Skeletal muscle satellite cell (primary cell): ENCODE measurements around the gene C11orf86.

Experiments used
- H3K27me3 ChIP-seq: 2 replicates; pipeline ENCODE4 v1.7.0; 2013; ENCODE audit warnings: low read length; ENCODE audit not compliant: control insufficient read depth, insufficient read depth
- H3K36me3 ChIP-seq: 2 replicates; pipeline ENCODE4 v1.7.0; 2013; ENCODE audit warnings: mild to moderate bottlenecking, control low read depth, low read length; ENCODE audit not compliant: insufficient read depth
- H3K4me1 ChIP-seq: 2 replicates; pipeline ENCODE4 v1.7.0; 2013; ENCODE audit warnings: low read length; ENCODE audit not compliant: control insufficient read depth, insufficient read depth
- H3K4me2 ChIP-seq: 2 replicates; pipeline ENCODE4 v1.7.0; 2013; ENCODE audit warnings: mild to moderate bottlenecking, low read length
- H3K4me3 ChIP-seq: 2 replicates; pipeline ENCODE4 v1.7.0; 2013; ENCODE audit warnings: low read length
- H3K9ac ChIP-seq: 2 replicates; pipeline ENCODE4 v1.7.0; 2013; ENCODE audit warnings: mild to moderate bottlenecking, low read depth, low read length, moderate library complexity
- H3K9me3 ChIP-seq: replicated peaks from 2 replicates; pipeline ENCODE4 v1.7.0; 2013; ENCODE audit warnings: mild to moderate bottlenecking, control low read depth, low read length

The C11orf86 gene

GRCh38 chr11:66969584-66970225, 5.4 kb upstream of the C11orf86 start:
- Histone ChIP-seq H3K27me3 (no peaks in the 10 kb centered on the region), H3K4me2 (peak overlapping the region; percentile 63), H3K36me3 (no peaks in the 10 kb centered on the region), H3K9ac (peak overlapping the region; percentile 64), H3K4me1 (peaks cover 65% of the 10 kb centered on the region), H3K4me3 (peak overlapping the region; percentile 9), H3K9me3 (no peaks in the 10 kb centered on the region)

- peak overlapping the region; percentile 9 for H3K4me3 ChIP-seq
- H3K27me3 ChIP-seq = no peaks in the 10 kb centered on the region
- H3K4me1 ChIP-seq = peaks cover 59% of the 10 kb centered on the region
- H3K4me2 ChIP-seq = peak overlapping the region; percentile 63
- peak overlapping the region; percentile 64 for H3K9ac ChIP-seq
- no peaks in the 10 kb centered on the region for H3K9me3 ChIP-seq
- H3K36me3 ChIP-seq = no peaks in the 10 kb centered on the region
Measured at GRCh38 chr11:66970371-66970806, 4.7 kb upstream of the C11orf86 start.

GRCh38 chr11:66970807-66971442, 4.2 kb upstream of the C11orf86 start:
- H3K4me2 ChIP-seq = peak overlapping the region; percentile 63
- H3K4me3 ChIP-seq = peak overlapping the region; percentile 10
- H3K9ac ChIP-seq = peak overlapping the region; percentile 77
- H3K4me1 ChIP-seq = peaks cover 56% of the 10 kb centered on the region
- H3K36me3 ChIP-seq = no peaks in the 10 kb centered on the region
- no peaks in the 10 kb centered on the region for H3K9me3 ChIP-seq
- no peaks in the 10 kb centered on the region for H3K27me3 ChIP-seq

GRCh38 chr11:66971488-66971887, 3.6 kb upstream of the C11orf86 start:
- Histone ChIP-seq H3K27me3 (no peaks in the 10 kb centered on the region), H3K4me3 (peak overlapping the region; percentile 10), H3K4me1 (peaks cover 56% of the 10 kb centered on the region), H3K36me3 (no peaks in the 10 kb centered on the region), H3K9me3 (no peaks in the 10 kb centered on the region), H3K9ac (peak overlapping the region; percentile 77), H3K4me2 (peak overlapping the region; percentile 55)

GRCh38 chr11:66973956-66974580, 1.0 kb upstream of the C11orf86 start:
- H3K9ac ChIP-seq = no peak overlapping the region
- peaks cover 36% of the 10 kb centered on the region for H3K4me1 ChIP-seq
- no peaks in the 10 kb centered on the region for H3K9me3 ChIP-seq
- no peak overlapping the region for H3K4me3 ChIP-seq
- H3K27me3 ChIP-seq = no peaks in the 10 kb centered on the region
- no peaks in the 10 kb centered on the region for H3K36me3 ChIP-seq
- H3K4me2 ChIP-seq = no peak overlapping the region

- Histone ChIP-seq H3K4me3 (no peak overlapping the region), H3K9me3 (peaks cover 7% of the 10 kb centered on the region), H3K36me3 (no peaks in the 10 kb centered on the region), H3K27me3 (no peaks in the 10 kb centered on the region), H3K4me1 (peaks cover 24% of the 10 kb centered on the region), H3K9ac (no peak overlapping the region), H3K4me2 (no peak overlapping the region)
Measured at GRCh38 chr11:66975405-66976027, 412 bp downstream of the C11orf86 start.

GRCh38 chr11:66976028-66976467, 944 bp downstream of the C11orf86 start:
- Histone ChIP-seq H3K4me1 (peaks cover 21% of the 10 kb centered on the region), H3K9ac (no peak overlapping the region), H3K4me3 (no peak overlapping the region), H3K4me2 (no peak overlapping the region), H3K9me3 (peaks cover 7% of the 10 kb centered on the region), H3K27me3 (no peaks in the 10 kb centered on the region), H3K36me3 (no peaks in the 10 kb centered on the region)

- H3K9ac ChIP-seq = no peak overlapping the region
- peaks cover 18% of the 10 kb centered on the region for H3K4me1 ChIP-seq
- H3K27me3 ChIP-seq = no peaks in the 10 kb centered on the region
- no peaks in the 10 kb centered on the region for H3K36me3 ChIP-seq
- no peak overlapping the region for H3K4me3 ChIP-seq
- H3K9me3 ChIP-seq = peaks cover 7% of the 10 kb centered on the region
- no peak overlapping the region for H3K4me2 ChIP-seq
Measured at GRCh38 chr11:66976925-66977324, 1.8 kb downstream of the C11orf86 start.

GRCh38 chr11:66978229-66978628, 3.1 kb downstream of the C11orf86 start:
- H3K36me3 ChIP-seq = no peaks in the 10 kb centered on the region
- H3K9me3 ChIP-seq = peaks cover 7% of the 10 kb centered on the region
- no peaks in the 10 kb centered on the region for H3K27me3 ChIP-seq
- no peak overlapping the region for H3K4me3 ChIP-seq
- H3K9ac ChIP-seq = no peak overlapping the region
- H3K4me2 ChIP-seq = no peak overlapping the region
- peaks cover 21% of the 10 kb centered on the region for H3K4me1 ChIP-seq

GRCh38 chr11:66978717-66979116, 3.6 kb downstream of the C11orf86 start:
- Histone ChIP-seq H3K27me3 (no peaks in the 10 kb centered on the region), H3K4me2 (no peak overlapping the region), H3K4me3 (no peak overlapping the region), H3K36me3 (no peaks in the 10 kb centered on the region), H3K9ac (no peak overlapping the region), H3K9me3 (peaks cover 7% of the 10 kb centered on the region), H3K4me1 (peaks cover 26% of the 10 kb centered on the region)

GRCh38 chr11:66979336-66979980, 4.4 kb downstream of the C11orf86 start:
- H3K27me3 ChIP-seq = no peaks in the 10 kb centered on the region
- H3K4me3 ChIP-seq = no peak overlapping the region
- no peak overlapping the region for H3K4me2 ChIP-seq
- H3K4me1 ChIP-seq = peaks cover 24% of the 10 kb centered on the region
- peaks cover 7% of the 10 kb centered on the region for H3K9me3 ChIP-seq
- no peaks in the 10 kb centered on the region for H3K36me3 ChIP-seq
- no peak overlapping the region for H3K9ac ChIP-seq
